CD4-positive, alpha-beta T cell treated with Interleukin-21 for 1 hour (primary cell): ENCODE data around the gene CARM1.
"Not testable (repeated sequence)": the region's sequence is repeated elsewhere in the genome, so short reads cannot be mapped to it uniquely, and the experiment has no call there.

Experiments used
- DNase-seq: peaks from one replicate; pipeline ENCODE4 v3.0.0-alpha.2; 2020

Gene CARM1

GRCh38 chr19:10876459-10877240 is 5.3 kb downstream of the CARM1 start:
- no peak for DNase-seq

- not testable (repeated sequence) for DNase-seq
These were observed 6.3 kb downstream of the CARM1 start for GRCh38 chr19:10877608-10878007.

- no peak for DNase-seq
These were observed 6.9 kb downstream of the CARM1 start for GRCh38 chr19:10878253-10878652.

- no peak for DNase-seq
These were observed 10.2 kb downstream of the CARM1 start for GRCh38 chr19:10881403-10882107.

- DNase-seq: no peak
These were observed 10.7 kb downstream of the CARM1 start for GRCh38 chr19:10882108-10882457.

- no peak for DNase-seq
These were observed 12.9 kb downstream of the CARM1 start for GRCh38 chr19:10884274-10884673.

GRCh38 chr19:10885201-10886169 is 14.1 kb downstream of the CARM1 start:
- DNase-seq: no peak

GRCh38 chr19:10887616-10888367 is 16.4 kb downstream of the CARM1 start:
- no peak for DNase-seq

GRCh38 chr19:10888421-10888866 is 17.1 kb downstream of the CARM1 start:
- DNase-seq: no peak

GRCh38 chr19:10889880-10890279 is 18.5 kb downstream of the CARM1 start:
- DNase-seq: no peak

GRCh38 chr19:10891405-10892086 is 20.2 kb downstream of the CARM1 start:
- no peak for DNase-seq

GRCh38 chr19:10892256-10892655 is 20.9 kb downstream of the CARM1 start:
- no peak for DNase-seq

- DNase-seq: no peak
These were observed 23.5 kb downstream of the CARM1 start for GRCh38 chr19:10894911-10895213.

GRCh38 chr19:10895363-10895762 is 24.0 kb downstream of the CARM1 start:
- DNase-seq: no peak

- DNase-seq: no peak
These were observed 24.6 kb downstream of the CARM1 start for GRCh38 chr19:10895920-10896319.

GRCh38 chr19:10896851-10897526 is 25.6 kb downstream of the CARM1 start:
- no peak for DNase-seq

GRCh38 chr19:10898633-10899032 is 27.3 kb downstream of the CARM1 start:
- no peak for DNase-seq

GRCh38 chr19:10899151-10899653 is 27.8 kb downstream of the CARM1 start:
- DNase-seq: no peak

GRCh38 chr19:10907925-10908324 is 36.6 kb downstream of the CARM1 start:
- no peak for DNase-seq

- no peak for DNase-seq
These were observed 37.1 kb downstream of the CARM1 start for GRCh38 chr19:10908380-10908960.
